Neutrophil (primary cell): ENCODE data around the gene OR51E1.

Experiments used
- H3K27ac ChIP-seq: fragments of 200-600 bp; sonication (generic); 2 replicates; pipeline ENCODE4 v1.5.1; 2016; ENCODE audit warnings: mild to moderate bottlenecking, moderate library complexity
- H3K27me3 ChIP-seq: fragments of 200-600 bp; sonication (generic); 2 replicates; pipeline ENCODE4 v1.6.0; 2016; ENCODE audit warnings: mild to moderate bottlenecking
- H3K36me3 ChIP-seq: fragments of 200-600 bp; sonication (generic); 2 replicates; pipeline ENCODE4 v1.5.1; 2017
- H3K4me1 ChIP-seq, 2 experiments: fragments of 200-600 bp in 1 of 2; sonication (generic) in 1 of 2; 1 replicate in 1 of 2; 2 replicates in 1 of 2; pipeline versions ENCODE4 v1.5.1 to v1.6.1; 2013 to 2016; ENCODE audit warnings: low read depth in 1 of 2, low read length in 1 of 2, mild to moderate bottlenecking in 1 of 2, moderate library complexity in 1 of 2; ENCODE audit not compliant: control insufficient read depth in 1 of 2, insufficient read depth in 1 of 2
- H3K4me3 ChIP-seq, 2 experiments: fragments of 200-600 bp in 1 of 2; sonication (generic) in 1 of 2; 1 replicate in 1 of 2; 2 replicates in 1 of 2; pipeline ENCODE4 v1.5.1; 2013 to 2016; ENCODE audit warnings: low read depth in 1 of 2, low read length in 1 of 2, mild to moderate bottlenecking in 1 of 2, moderate library complexity in 1 of 2
- H3K9me3 ChIP-seq: fragments of 200-600 bp; sonication (generic); 2 replicates; pipeline ENCODE4 v1.5.1; 2016
- TF ChIP-seq, protein P1 (sequence below): fragments of 200-600 bp; sonication (generic); IDR thresholded peaks from 2 replicates; pipeline ENCODE4 v1.5.1; 2016; ENCODE audit warnings: antibody characterized with exemption

OR51E1 gene

DNA sequence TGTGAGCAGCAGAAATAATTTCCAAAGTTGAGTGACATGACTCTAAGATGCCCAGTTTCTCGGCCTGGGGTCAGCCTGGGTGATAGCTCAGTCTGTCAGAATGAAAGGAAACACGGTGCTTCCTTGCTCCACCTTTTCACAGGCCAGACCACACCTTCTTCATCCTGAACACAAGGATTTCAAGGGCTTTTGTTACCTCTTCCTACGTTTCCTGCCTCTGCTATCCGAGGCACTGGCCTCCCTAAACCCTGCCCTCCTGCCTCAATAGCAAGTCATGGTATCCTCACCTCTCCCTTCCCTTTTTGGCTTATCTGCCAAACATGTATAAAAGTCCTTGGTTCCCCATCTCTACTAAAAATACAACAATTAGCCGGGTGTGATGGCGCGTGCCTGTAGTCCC is 1.7 kb upstream of the OR51E1 start:
- Histone ChIP-seq H3K27me3 (peaks cover 24% of the 10 kb centered on the region), H3K4me1 (no peaks in the 10 kb centered on the region), H3K4me3 (no peak overlapping the region), H3K27ac (no peak overlapping the region), H3K9me3 (no peaks in the 10 kb centered on the region), H3K36me3 (no peaks in the 10 kb centered on the region)
- TF ChIP-seq, protein P1, sequence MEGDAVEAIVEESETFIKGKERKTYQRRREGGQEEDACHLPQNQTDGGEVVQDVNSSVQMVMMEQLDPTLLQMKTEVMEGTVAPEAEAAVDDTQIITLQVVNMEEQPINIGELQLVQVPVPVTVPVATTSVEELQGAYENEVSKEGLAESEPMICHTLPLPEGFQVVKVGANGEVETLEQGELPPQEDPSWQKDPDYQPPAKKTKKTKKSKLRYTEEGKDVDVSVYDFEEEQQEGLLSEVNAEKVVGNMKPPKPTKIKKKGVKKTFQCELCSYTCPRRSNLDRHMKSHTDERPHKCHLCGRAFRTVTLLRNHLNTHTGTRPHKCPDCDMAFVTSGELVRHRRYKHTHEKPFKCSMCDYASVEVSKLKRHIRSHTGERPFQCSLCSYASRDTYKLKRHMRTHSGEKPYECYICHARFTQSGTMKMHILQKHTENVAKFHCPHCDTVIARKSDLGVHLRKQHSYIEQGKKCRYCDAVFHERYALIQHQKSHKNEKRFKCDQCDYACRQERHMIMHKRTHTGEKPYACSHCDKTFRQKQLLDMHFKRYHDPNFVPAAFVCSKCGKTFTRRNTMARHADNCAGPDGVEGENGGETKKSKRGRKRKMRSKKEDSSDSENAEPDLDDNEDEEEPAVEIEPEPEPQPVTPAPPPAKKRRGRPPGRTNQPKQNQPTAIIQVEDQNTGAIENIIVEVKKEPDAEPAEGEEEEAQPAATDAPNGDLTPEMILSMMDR = no peak

- Histone ChIP-seq H3K9me3 (no peaks in the 10 kb centered on the region), H3K27ac (no peak overlapping the region), H3K27me3 (peaks cover 15% of the 10 kb centered on the region), H3K4me1 (no peaks in the 10 kb centered on the region), H3K36me3 (no peaks in the 10 kb centered on the region), H3K4me3 (no peak overlapping the region)
- TF ChIP-seq, protein P1 = no peak
Measured at GRCh38 chr11:4643076-4643475, 706 bp upstream of the OR51E1 start.

DNA sequence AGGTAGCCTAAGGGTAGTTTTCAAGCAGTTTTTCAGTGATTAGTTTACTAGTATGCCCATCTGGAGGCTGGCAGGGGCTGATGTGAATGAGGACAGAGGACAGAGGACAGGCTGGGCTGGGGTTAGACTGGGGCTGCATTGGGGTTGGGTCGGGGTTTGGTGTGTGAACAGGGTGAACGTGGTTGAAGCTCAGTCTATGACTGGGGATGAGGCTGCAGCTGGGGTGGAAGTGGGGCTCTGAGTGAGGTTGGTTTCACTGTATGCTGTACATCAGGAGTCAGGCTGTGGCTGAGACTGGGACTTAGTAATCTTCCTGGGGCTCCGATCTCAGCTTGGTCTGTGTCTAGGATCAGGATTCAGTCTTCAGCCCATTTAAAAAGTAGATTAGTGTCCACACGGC is 451 bp downstream of the OR51E1 start:
- no peaks in the 10 kb centered on the region for H3K9me3 ChIP-seq
- H3K4me1 ChIP-seq = no peaks in the 10 kb centered on the region
- no peak overlapping the region for H3K4me3 ChIP-seq
- H3K36me3 ChIP-seq = no peaks in the 10 kb centered on the region
- peaks cover 15% of the 10 kb centered on the region for H3K27me3 ChIP-seq
- H3K27ac ChIP-seq = no peak overlapping the region
- TF ChIP-seq, protein P1 = no peak

DNA sequence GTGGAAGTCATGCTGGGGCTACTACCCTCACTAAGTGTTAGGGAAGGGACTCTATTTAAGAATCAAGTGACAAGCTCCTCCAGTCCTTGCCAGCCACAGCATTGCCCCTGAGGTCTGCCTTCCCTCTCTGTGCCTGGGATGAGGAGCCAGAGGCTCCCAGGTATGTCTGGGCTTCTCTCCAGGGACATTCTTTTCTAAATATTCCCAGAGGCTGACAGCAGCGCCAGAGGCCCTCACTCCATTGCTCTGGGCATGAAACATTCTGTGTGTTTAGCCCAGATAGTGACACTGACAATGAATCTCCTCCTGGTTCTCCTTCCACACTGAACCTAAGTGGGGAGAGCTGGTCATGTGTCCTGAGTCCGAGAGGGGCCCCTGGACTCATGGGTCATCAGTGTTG is 2.2 kb downstream of the OR51E1 start:
- no peaks in the 10 kb centered on the region for H3K36me3 ChIP-seq
- no peak overlapping the region for H3K27ac ChIP-seq
- H3K9me3 ChIP-seq = no peaks in the 10 kb centered on the region
- no peak overlapping the region for H3K4me3 ChIP-seq
- TF ChIP-seq, protein P1 = no peak
- peaks cover 15% of the 10 kb centered on the region for H3K27me3 ChIP-seq
- no peaks in the 10 kb centered on the region for H3K4me1 ChIP-seq

DNA sequence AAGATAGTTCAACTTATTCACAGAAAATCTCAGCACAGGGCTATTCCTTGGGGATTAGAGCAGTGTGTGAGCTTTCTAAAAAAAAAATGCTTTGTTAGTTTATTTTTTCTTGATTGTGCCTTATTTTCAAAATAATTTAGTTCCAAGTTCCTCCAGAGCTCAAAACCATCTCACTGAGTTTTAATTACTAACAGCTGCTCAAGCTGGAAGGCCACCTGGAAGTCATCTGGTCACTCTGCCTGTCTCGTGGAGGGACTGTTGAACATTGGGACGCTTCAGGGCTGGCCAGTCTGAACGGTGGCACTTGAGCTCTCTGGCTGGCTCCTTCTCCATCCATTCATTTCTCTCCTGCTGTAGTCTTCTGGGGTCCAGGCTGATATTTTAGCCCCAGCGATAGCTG is 4.0 kb downstream of the OR51E1 start:
- H3K4me1 ChIP-seq = no peaks in the 10 kb centered on the region
- no peaks in the 10 kb centered on the region for H3K36me3 ChIP-seq
- no peak overlapping the region for H3K27ac ChIP-seq
- H3K4me3 ChIP-seq = no peak overlapping the region
- peaks cover 9% of the 10 kb centered on the region for H3K27me3 ChIP-seq
- H3K9me3 ChIP-seq = no peaks in the 10 kb centered on the region
- TF ChIP-seq, protein P1 = no peak
